GM12874 (cell line): ENCODE data around the gene APBA2.

ENCODE experiments used
- TF ChIP-seq, protein P1 (sequence below): IDR thresholded peaks from 2 replicates; pipeline ENCODE4 v1.5.1; 2011; ENCODE audit warnings: low read depth, mild to moderate bottlenecking, control low read depth, low read length, moderate library complexity; ENCODE audit not compliant: insufficient read depth

APBA2 gene

DNA sequence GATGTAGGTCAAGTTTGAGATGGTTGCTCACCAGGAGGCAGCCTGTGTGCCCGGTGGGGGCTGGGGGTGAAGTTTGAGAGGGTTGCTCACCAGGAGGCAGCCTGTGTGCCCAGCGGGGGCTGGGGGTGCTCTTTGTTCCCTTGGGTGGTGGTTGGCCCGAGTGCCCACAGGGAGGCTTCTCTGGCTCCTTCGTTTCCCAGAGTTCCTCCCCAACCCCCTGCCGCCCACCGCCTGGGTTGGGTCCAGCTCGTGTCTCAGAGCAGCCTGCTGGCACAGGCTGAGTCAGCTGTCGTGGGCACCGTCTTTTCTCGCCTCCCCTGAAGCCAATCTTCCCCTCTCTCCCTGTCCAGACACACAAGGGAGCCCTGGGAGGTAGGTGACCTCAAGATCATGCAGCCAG, 3.1 kb downstream of the APBA2 start:
- TF ChIP-seq, protein P1, sequence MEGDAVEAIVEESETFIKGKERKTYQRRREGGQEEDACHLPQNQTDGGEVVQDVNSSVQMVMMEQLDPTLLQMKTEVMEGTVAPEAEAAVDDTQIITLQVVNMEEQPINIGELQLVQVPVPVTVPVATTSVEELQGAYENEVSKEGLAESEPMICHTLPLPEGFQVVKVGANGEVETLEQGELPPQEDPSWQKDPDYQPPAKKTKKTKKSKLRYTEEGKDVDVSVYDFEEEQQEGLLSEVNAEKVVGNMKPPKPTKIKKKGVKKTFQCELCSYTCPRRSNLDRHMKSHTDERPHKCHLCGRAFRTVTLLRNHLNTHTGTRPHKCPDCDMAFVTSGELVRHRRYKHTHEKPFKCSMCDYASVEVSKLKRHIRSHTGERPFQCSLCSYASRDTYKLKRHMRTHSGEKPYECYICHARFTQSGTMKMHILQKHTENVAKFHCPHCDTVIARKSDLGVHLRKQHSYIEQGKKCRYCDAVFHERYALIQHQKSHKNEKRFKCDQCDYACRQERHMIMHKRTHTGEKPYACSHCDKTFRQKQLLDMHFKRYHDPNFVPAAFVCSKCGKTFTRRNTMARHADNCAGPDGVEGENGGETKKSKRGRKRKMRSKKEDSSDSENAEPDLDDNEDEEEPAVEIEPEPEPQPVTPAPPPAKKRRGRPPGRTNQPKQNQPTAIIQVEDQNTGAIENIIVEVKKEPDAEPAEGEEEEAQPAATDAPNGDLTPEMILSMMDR = no peak

DNA sequence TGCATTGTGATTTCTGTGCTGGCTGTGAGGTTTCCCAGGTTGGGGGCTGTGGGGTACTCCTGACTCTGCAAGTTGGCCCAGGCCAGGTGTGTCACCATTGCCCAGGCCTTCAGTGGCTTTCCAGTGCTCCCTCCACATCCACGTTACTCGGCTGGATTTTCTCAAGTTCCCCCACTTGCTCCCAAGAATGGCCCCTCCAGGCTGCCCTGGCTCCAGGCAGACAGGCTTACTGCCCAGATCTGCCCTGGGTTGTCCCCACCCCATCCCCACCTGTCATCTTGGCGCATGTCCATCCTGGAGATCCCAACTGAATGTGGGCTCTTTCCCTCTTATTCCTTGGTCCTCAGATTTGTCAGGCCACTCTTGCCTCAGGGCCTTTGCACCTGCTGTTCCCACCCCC, 3.6 kb downstream of the APBA2 start:
- TF ChIP-seq, protein P1 = no peak

DNA sequence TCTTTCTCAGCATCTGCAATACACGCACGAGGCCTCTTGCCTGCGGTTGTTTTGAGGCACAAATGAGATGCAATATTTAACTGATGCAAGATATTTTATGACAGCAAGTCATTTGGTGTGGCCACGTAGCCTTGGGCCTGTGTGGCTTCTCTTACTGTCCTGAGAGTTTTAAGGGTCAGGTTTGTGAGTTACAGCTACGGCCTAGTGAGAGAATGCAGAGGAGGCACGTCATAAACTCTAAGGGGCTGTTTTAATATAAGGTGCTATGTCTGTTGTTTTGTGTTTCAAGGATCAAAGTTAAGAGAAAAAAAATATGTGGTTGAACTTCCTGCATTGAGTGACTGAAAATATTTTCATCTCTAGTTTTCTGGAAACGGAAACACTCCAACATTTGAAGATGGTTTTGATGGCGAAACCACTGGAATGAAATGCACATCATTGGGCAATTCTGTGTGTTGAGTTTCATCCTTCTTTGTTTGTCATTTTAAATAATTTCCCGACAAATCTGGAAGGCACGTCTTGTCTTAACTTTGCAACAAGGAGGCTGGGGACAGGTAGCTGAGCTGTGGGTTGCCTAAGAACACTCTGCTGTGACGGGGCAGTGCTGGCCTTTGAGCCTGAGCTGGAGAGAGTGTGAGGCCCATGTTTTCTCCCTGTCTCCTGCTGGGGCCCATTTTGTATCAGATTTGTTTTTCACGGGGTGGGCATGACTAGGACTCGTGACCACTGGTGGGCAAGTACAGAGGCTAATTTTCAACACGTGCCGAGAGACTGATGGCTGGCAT, 5.1 kb downstream of the APBA2 start:
- TF ChIP-seq, protein P1 = no peak

DNA sequence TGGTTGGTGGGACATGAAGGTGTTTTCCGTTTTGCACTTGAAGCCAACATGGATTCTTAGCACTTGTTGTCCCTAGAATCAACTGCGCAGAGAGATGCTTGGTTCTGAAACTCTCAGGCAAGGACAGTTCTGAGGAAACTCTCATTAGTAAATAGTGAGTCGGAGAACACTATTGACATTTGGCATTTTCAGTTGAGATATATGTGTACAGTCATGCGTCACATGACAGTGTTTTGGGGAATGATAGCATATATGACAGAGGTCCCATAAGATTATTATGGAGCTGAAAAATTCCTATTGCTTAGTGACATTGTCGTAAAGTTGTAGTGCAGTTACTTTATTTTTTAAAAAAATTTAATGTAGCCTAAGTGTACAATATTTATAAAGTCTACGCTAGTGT, 5.8 kb downstream of the APBA2 start:
- TF ChIP-seq, protein P1 = no peak

DNA sequence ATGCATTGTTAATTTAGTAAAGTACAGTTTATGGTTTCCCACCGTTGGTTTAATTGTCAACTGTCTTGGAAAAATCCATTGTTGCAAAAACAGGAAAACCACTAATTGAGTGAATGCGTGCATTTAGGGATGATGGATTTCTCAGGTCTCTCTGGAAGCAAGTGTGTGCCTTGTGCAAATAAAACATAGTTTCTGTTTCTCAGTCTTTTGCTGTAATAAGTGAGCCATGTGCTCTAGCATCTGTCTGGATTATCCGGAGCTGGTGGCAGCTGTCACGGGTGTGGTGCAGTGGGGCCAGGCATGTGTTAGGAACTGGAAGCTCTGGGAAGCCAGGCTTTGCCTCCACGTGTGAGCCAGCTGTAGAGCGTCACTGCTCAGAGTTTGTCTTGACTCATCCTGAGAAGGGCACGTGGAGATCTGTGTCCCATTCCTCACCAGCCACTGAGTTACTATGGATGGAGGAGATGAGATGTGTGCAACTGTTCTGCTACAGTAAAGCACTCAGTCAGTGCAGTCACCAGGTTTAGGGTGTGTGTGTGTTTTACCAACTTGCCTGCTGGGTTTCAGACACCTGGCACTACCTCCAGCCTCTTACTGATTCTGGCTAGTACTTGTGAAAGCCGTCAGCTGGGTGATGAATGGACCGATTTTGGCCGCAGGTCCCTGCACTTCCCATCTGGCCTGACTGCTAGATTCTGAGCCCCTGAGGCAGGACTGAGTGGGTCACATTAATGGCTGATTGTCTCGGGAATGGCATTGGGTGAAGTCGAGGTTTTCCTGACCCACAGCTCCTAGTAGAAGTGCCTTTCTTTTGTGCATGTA, 7.2 kb downstream of the APBA2 start:
- TF ChIP-seq, protein P1 = no peak

DNA sequence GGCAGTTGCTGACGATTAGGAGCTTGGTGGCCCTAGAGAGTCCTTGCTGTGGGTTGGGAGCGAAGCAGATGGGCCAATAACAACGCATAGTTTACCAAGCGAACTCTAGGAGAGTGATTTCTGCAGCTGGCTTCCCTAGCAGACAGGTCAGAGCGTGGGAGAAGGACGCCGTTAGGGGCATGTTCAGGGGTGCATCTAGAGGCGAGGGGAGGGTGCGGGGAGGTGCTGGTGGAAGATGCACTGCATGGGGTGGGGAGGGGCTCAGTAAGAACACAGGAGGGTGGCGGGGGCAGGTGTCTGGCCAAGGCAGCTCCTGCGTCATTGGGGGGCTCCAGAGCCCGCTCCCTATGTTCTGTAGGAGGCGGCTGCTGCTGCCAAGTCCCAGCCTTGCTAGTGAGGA, 8.9 kb downstream of the APBA2 start:
- TF ChIP-seq, protein P1 = no peak

DNA sequence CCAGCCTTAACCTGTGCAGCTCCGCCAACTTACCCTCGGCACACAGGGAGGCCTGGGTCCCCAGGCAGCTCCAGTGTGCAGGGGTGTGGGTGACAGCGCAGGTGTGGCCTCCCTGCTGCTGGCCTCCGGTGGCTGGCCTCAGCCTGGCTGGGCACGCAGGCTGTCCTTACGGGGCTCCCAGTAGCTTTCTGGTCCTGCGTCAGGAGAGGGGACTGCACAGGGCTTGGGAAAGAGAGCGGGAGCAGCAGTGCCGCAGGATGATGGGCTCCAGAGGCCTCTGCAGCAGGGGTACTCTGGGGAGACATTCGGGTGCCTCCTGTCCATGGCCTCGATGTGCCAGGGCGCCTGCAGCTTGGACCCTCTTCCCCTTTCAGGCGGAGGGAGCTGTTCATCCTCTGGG, 9.4 kb downstream of the APBA2 start:
- TF ChIP-seq, protein P1 = no peak
